Keratinocyte (primary cell): ENCODE data around the gene ADARB2. TPM values are rescaled to one million over a fixed set of nuclear protein-coding genes. Genes with fewer than 3 reads are reported as not detected.

Source experiments
- DNase-seq: peaks from one replicate; pipeline ENCODE4 v3.0.0-alpha.2; 2011; ENCODE audit warnings: low read depth, missing footprints, low spot score
- FAIRE-seq: peaks from 2 replicates; lab custom pipeline; 2011; peaks lifted over from hg19 to GRCh38; lab: Jason Lieb, UNC
- H2AFZ ChIP-seq: 2 replicates; pipeline ENCODE4 v1.6.0; 2012; ENCODE audit warnings: low read length, control low read depth, inconsistent platforms; ENCODE audit not compliant: control insufficient read depth
- H3K27ac ChIP-seq: 2 replicates; pipeline ENCODE4 v1.5.1; 2011; ENCODE audit warnings: low read length; ENCODE audit not compliant: control insufficient read depth, insufficient read depth
- H3K27me3 ChIP-seq: 3 replicates; pipeline ENCODE4 v1.6.0; 2011; ENCODE audit warnings: low read length; ENCODE audit not compliant: control insufficient read depth, insufficient read depth; ENCODE audit errors: extremely low read depth
- H3K36me3 ChIP-seq, 2 experiments: 2 replicates in 1 of 2; 3 replicates in 1 of 2; pipeline ENCODE4 v1.5.1; 2011; ENCODE audit warnings: low read length in 2 of 2, mild to moderate bottlenecking in 1 of 2; ENCODE audit not compliant: control insufficient read depth in 2 of 2, insufficient read depth in 2 of 2; ENCODE audit errors: extremely low read depth in 1 of 2
- H3K4me1 ChIP-seq: 3 replicates; pipeline ENCODE4 v1.5.1; 2011; ENCODE audit warnings: low read length; ENCODE audit not compliant: control insufficient read depth, insufficient read depth; ENCODE audit errors: extremely low read depth
- H3K4me2 ChIP-seq: 3 replicates; pipeline ENCODE4 v1.6.0; 2011; ENCODE audit warnings: low read depth, low read length; ENCODE audit not compliant: control insufficient read depth, insufficient read depth; ENCODE audit errors: extremely low read depth
- H3K4me3 ChIP-seq, 3 experiments: fragments of 200-600 bp in 1 of 3; sonication (generic) in 1 of 3; 2 replicates in 2 of 3; 3 replicates in 1 of 3; pipeline ENCODE4 v1.5.1; 2011 to 2016; ENCODE audit warnings: low read length in 3 of 3, mild to moderate bottlenecking in 3 of 3, control low read depth in 2 of 3, inconsistent platforms in 1 of 3, low read depth in 1 of 3, mixed read lengths in 1 of 3, mixed run types in 1 of 3, moderate library complexity in 1 of 3; ENCODE audit not compliant: control insufficient read depth in 2 of 3, insufficient read depth in 2 of 3; ENCODE audit errors: extremely low read depth in 1 of 3
- H3K79me2 ChIP-seq: 2 replicates; pipeline ENCODE4 v1.6.0; 2012; ENCODE audit warnings: low read length; ENCODE audit not compliant: control insufficient read depth, insufficient read depth
- H3K9ac ChIP-seq: 3 replicates; pipeline ENCODE4 v1.6.0; 2011; ENCODE audit warnings: low read length; ENCODE audit not compliant: control insufficient read depth, insufficient read depth; ENCODE audit errors: extremely low read depth
- H3K9me1 ChIP-seq: 3 replicates; pipeline ENCODE4 v1.6.0; 2011; ENCODE audit warnings: low read length; ENCODE audit not compliant: control insufficient read depth, insufficient read depth; ENCODE audit errors: extremely low read depth
- H3K9me3 ChIP-seq: 2 replicates; pipeline ENCODE4 v1.5.1; 2012; ENCODE audit warnings: low read depth, low read length; ENCODE audit not compliant: control insufficient read depth
- H4K20me1 ChIP-seq: 3 replicates; pipeline ENCODE4 v1.6.0; 2011; ENCODE audit warnings: low read length; ENCODE audit not compliant: control insufficient read depth, insufficient read depth; ENCODE audit errors: extremely low read depth
- EZH2 ChIP-seq: IDR thresholded peaks from one replicate; pipeline ENCODE4 v1.6.1; 2012; ENCODE audit warnings: inconsistent platforms, mild to moderate bottlenecking, low read length, moderate library complexity
- dilution Hi-C: fragments of 300-500 bp; cut with MboI; formaldehyde crosslinking; loops from one replicate; pipeline ENCODE4 v1.7.0; 2020; ENCODE audit warnings: low sequenced_read_pairs; ENCODE audit not compliant: extremely low pct_ligation_motif_present
- polyA plus RNA-seq, 5 experiments: library from polyadenylated mRNA; depleted of rRNA in 3 of 5; stranded (reverse) in 3 of 5; stranded (forward) in 1 of 5; unstranded in 1 of 5; fragments of >200 nt; gene quantifications; 1 replicate in 1 of 5; 2 replicates in 3 of 5; 3 replicates in 1 of 5; pipeline versions ENCODE4 v1.2.1 to v1.2.3, GENCODE V29; 2011 to 2012; ENCODE audit warnings: missing spikeins in 2 of 5, low read depth in 1 of 5, low replicate concordance in 1 of 5
- TF ChIP-seq, protein P1 (sequence below), 3 experiments: IDR thresholded peaks in 1 of 3; conservative IDR thresholded peaks in 1 of 3; optimal IDR thresholded peaks in 1 of 3; 2 replicates in 2 of 3; 3 replicates in 1 of 3; pipeline versions ENCODE3 to v1.5.1; 2011; ENCODE audit warnings: low read length in 3 of 3, mild to moderate bottlenecking in 3 of 3, moderate library complexity in 2 of 3, control low read depth in 1 of 3, inconsistent platforms in 1 of 3; ENCODE audit not compliant: insufficient read depth in 2 of 3; ENCODE audit errors: extremely low read depth in 1 of 3

Gene ADARB2
- polyA plus RNA-seq, 1 donor (not counting 4 experiments of a cell fraction or from before 2014, with no cell fraction given) = not detected

DNA sequence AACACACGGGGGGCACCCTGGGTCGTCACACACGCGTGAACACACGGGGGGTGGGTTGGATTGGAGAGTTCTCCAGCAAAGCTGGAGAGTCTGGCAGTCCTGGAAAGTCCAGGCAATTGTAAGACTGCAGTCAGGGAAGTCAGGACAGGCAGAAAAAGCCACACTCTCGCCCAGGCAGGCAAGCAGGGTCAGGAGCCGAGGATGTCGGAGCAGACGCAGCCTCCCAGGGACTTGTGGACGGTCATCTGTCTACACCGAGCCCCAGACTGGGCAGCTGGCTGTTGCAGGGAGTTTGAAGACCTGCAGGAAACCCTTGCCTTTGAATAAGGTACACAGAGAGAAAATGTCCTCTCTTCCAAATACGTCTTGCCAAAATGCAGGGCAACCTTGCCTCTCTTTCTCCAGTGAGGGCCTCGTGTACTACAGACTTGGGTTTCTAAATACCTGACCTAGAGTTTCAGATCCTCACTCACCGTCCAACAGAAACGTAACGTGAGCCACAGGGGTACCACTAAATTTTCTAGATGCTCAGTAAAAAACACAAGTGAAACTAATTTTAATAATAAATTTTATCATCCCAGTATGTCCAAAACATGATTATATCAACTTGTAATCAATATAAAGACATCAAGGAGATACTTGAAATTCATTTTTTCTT, 176.7 kb downstream of the ADARB2 start:
- no peak overlapping the region for H3K4me2 ChIP-seq
- H3K79me2 ChIP-seq = no peaks in the 10 kb centered on the region
- dilution Hi-C loops = no loop called here
- no peak for DNase-seq
- no peak overlapping the region for H3K27ac ChIP-seq
- no peak overlapping the region for H2AFZ ChIP-seq
- H3K27me3 ChIP-seq = no peaks in the 10 kb centered on the region
- H3K9me1 ChIP-seq = no peaks in the 10 kb centered on the region
- FAIRE-seq = no peak
- peaks cover 7% of the 10 kb centered on the region for H3K9me3 ChIP-seq
- no peaks in the 10 kb centered on the region for H3K4me1 ChIP-seq
- no peak overlapping the region for H3K9ac ChIP-seq
- TF ChIP-seq EZH2 = no peak
- TF ChIP-seq, protein P1, sequence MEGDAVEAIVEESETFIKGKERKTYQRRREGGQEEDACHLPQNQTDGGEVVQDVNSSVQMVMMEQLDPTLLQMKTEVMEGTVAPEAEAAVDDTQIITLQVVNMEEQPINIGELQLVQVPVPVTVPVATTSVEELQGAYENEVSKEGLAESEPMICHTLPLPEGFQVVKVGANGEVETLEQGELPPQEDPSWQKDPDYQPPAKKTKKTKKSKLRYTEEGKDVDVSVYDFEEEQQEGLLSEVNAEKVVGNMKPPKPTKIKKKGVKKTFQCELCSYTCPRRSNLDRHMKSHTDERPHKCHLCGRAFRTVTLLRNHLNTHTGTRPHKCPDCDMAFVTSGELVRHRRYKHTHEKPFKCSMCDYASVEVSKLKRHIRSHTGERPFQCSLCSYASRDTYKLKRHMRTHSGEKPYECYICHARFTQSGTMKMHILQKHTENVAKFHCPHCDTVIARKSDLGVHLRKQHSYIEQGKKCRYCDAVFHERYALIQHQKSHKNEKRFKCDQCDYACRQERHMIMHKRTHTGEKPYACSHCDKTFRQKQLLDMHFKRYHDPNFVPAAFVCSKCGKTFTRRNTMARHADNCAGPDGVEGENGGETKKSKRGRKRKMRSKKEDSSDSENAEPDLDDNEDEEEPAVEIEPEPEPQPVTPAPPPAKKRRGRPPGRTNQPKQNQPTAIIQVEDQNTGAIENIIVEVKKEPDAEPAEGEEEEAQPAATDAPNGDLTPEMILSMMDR (optimal IDR thresholded peaks at IDR 0.05 in 1 of 3, IDR thresholded peaks at IDR 0.05 in 1 of 3, conservative IDR thresholded peaks at IDR 0.05 in 1 of 3; ENCODE audit: extremely low read depth in 1 of 3, insufficient read depth in 2 of 3, low read length in 3 of 3) = no peak
- H3K4me3 ChIP-seq = no peak overlapping the region
- H4K20me1 ChIP-seq = no peaks in the 10 kb centered on the region
- no peaks in the 10 kb centered on the region for H3K36me3 ChIP-seq

DNA sequence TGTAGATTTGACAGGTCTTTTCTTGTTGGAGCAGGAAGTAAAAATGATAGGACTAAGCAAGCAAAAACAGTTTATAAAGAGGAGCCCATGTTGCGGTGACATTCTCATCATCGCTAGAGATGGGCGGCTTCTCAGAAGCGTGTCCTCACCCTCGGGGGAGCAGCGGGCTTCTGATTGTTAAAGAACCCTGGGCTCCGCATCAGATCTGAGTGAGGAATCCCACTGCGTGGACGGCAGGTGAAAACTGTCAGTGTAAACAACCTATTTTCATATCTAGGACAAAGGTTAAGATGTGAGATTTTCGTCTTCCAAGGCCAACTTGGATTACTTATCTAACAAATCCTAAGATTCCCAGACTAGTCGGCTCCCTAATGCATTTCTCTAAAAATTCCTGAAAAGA, 177.6 kb downstream of the ADARB2 start:
- H2AFZ ChIP-seq = no peak overlapping the region
- DNase-seq = no peak
- no peak for FAIRE-seq

More for the DNA sequence above, 177.6 kb downstream of the ADARB2 start:
- TF ChIP-seq EZH2 = no peak
- TF ChIP-seq, protein P1 (optimal IDR thresholded peaks at IDR 0.05 in 1 of 3, IDR thresholded peaks at IDR 0.05 in 1 of 3, conservative IDR thresholded peaks at IDR 0.05 in 1 of 3; ENCODE audit: extremely low read depth in 1 of 3, insufficient read depth in 2 of 3, low read length in 3 of 3) = no peak
- Histone ChIP-seq H4K20me1 (no peaks in the 10 kb centered on the region), H3K27me3 (no peaks in the 10 kb centered on the region), H3K4me3 (no peak overlapping the region), H3K79me2 (no peaks in the 10 kb centered on the region), H3K9me1 (no peaks in the 10 kb centered on the region), H3K27ac (no peak overlapping the region), H3K4me2 (no peak overlapping the region), H3K9ac (no peak overlapping the region), H3K36me3 (no peaks in the 10 kb centered on the region), H3K9me3 (peaks cover 7% of the 10 kb centered on the region), H3K4me1 (no peaks in the 10 kb centered on the region)
- dilution Hi-C loops = no loop called here
